ENCODE measurements around the gene PRDM2. TPM values are rescaled to one million over a fixed set of nuclear protein-coding genes. Genes with fewer than 3 reads are reported as not detected.
A peak's percentile ranks its signal among the peaks of the same experiment; 100 is the strongest.

PRDM2 gene
- total and polyA plus RNA-seq, 2 experiments from 2014 or later: 9.7 to 15.1 TPM

DNA sequence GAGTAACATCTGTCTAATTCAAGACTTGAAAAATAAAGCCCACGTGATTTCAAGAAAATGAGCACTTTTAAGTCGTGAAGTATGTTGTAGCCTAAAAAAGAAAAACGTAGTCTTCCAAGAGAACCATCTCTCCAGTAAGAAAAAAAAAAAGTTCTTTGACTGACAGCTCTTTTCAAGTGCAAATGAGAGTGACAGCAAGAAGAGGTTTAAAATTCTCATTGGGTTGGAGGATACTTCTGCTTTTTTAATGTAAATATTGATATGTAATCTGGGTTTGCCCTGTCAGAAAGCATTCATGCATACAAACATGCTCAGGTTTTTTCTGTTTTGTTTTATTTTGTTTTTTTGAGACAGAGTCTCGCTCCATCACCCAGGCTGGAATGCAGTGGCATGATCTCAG, 32.3 kb upstream of the PRDM2 start:
- in situ Hi-C loops (cut with MboI): loop anchor here (10.0 kb wide), 1 partner anchor 287 kb away; no protein-coding TSS in a partner anchor

DNA sequence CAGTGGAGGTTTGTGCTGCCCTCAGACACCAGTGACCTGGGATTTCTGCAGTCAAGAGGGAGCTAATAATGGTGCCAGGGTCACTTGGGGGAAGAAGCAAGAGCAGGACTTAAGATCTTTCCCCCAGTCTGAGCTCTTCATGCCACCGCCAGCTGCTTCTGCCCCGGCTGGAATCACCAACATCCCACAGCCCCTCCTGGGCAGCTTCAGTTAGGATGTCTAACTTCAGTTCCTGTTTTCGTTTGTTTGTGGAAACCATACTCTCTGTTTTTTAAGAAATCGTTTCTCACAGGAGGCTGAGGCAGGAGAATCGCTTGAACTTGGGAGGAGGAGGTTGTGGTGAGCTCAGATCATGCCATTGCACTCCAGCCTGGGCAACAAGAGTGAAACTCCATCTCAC, 25.6 kb upstream of the PRDM2 start:
- Histone ChIP-seq H3K9me2 (ENCODE audit: insufficient read depth) (no peaks in the 10 kb centered on the region), H3K4me2 (ENCODE audit: unreplicated experiment) (no peak overlapping the region), H3K4me1 (ENCODE audit: insufficient read depth) (peaks cover 10% of the 10 kb centered on the region), H3K9me3 (ENCODE audit: low read depth) (no peaks in the 10 kb centered on the region), H3K27me3 (replicated peaks; ENCODE audit: insufficient read depth) (no peaks in the 10 kb centered on the region), H3F3A (ENCODE audit: insufficient read depth) (peaks cover 15% of the 10 kb centered on the region), H3K27ac (no peak overlapping the region), H3K79me2 (ENCODE audit: insufficient read depth) (no peaks in the 10 kb centered on the region), H3K4me3 (no peak overlapping the region), H4K20me1 (ENCODE audit: insufficient read depth) (no peaks in the 10 kb centered on the region), H3K36me3 (ENCODE audit: low read depth) (no peaks in the 10 kb centered on the region), H3K9ac (no peak overlapping the region), H2AFZ (no peak overlapping the region)
- 82 to 84% methylated on average over 5 of the region's 5 CpGs for WGBS, 2 experiments (ENCODE audit: low coverage in 1 of 2, low lambda C conversion rate in 2 of 2, missing lambda C conversion rate in 2 of 2)
- TF ChIP-seq EZH2phosphoT487 (IDR thresholded peaks at IDR 0.05; ENCODE audit: insufficient read depth, low read depth): no peak
- DNase-seq: no peak
- in situ Hi-C loops (cut with MboI): loop anchor here (10.0 kb wide), 1 partner anchor 130 kb away; no protein-coding TSS in a partner anchor

More for the DNA sequence above, 32.3 kb upstream of the PRDM2 start:
- H3K9me2 ChIP-seq (ENCODE audit: insufficient read depth): no peaks in the 10 kb centered on the region
- H2AFZ ChIP-seq: no peak overlapping the region
- no peak overlapping the region for H3K9ac ChIP-seq
- H3K4me3 ChIP-seq: no peak overlapping the region
- no peaks in the 10 kb centered on the region for H3K27me3 ChIP-seq (replicated peaks; ENCODE audit: insufficient read depth)
- peaks cover 4% of the 10 kb centered on the region for H3K4me1 ChIP-seq (ENCODE audit: insufficient read depth)
- no peak for DNase-seq
- 79 to 84% methylated on average over 4 of the region's 4 CpGs for WGBS, 2 experiments (ENCODE audit: low coverage in 1 of 2, low lambda C conversion rate in 2 of 2, missing lambda C conversion rate in 2 of 2)
- no peak overlapping the region for H3K4me2 ChIP-seq (ENCODE audit: unreplicated experiment)
- TF ChIP-seq EZH2 (IDR thresholded peaks at IDR 0.05; ENCODE audit: insufficient read depth, poor library complexity, severe bottlenecking): no peak
- no peak for TF ChIP-seq EZH2phosphoT487 (IDR thresholded peaks at IDR 0.05; ENCODE audit: insufficient read depth, low read depth)
- no peaks in the 10 kb centered on the region for H3K9me3 ChIP-seq (ENCODE audit: low read depth)
- peaks cover 6% of the 10 kb centered on the region; the same call in 1 of the 2 replicates for H3F3A ChIP-seq (ENCODE audit: insufficient read depth)
- H3K79me2 ChIP-seq (ENCODE audit: insufficient read depth): no peaks in the 10 kb centered on the region
- H3K27ac ChIP-seq: no peak overlapping the region
- no peaks in the 10 kb centered on the region for H4K20me1 ChIP-seq (ENCODE audit: insufficient read depth)
- H3K36me3 ChIP-seq (ENCODE audit: low read depth): no peaks in the 10 kb centered on the region

DNA sequence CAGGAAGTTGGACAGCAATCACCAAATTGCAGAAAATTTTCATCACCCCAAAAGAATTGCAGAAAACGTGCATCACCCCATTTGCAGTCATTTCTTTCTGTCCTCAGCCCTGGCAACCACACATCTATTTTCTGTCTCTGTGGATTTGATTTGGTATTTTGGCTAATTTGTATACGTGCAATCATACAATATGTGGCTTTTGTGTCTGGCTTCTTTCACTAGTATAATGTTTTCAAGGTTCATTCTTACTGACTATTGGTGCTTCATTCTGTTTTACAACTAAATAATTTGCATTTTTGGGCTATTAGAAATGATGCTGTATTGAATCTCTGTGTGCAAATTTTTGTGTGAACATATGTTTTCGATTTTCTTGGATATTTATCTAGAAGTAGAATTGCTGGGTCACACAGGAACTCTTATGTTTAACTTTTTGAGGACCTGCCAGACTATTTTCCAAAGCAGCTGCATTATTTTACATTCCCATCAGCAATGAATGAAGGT, 24.8 kb upstream of the PRDM2 start:
- Histone ChIP-seq H4K20me1 (ENCODE audit: insufficient read depth) (no peaks in the 10 kb centered on the region), H2AFZ (no peak overlapping the region), H3K4me2 (ENCODE audit: unreplicated experiment) (peak overlapping the region; percentile 30), H3K79me2 (ENCODE audit: insufficient read depth) (no peaks in the 10 kb centered on the region), H3K36me3 (ENCODE audit: low read depth) (no peaks in the 10 kb centered on the region), H3K9ac (no peak overlapping the region), H3K4me1 (ENCODE audit: insufficient read depth) (peaks cover 10% of the 10 kb centered on the region), H3F3A (ENCODE audit: insufficient read depth) (peaks cover 15% of the 10 kb centered on the region), H3K9me2 (ENCODE audit: insufficient read depth) (no peaks in the 10 kb centered on the region), H3K27me3 (replicated peaks; ENCODE audit: insufficient read depth) (no peaks in the 10 kb centered on the region), H3K9me3 (ENCODE audit: low read depth) (no peaks in the 10 kb centered on the region), H3K27ac (peak overlapping the region; percentile 60), H3K4me3 (no peak overlapping the region)
- DNase-seq: peak; percentile 70
- TF ChIP-seq EZH2 (IDR thresholded peaks at IDR 0.05; ENCODE audit: insufficient read depth, poor library complexity, severe bottlenecking) (no peak), EZH2phosphoT487 (IDR thresholded peaks at IDR 0.05; ENCODE audit: insufficient read depth, low read depth) (0 out of 2 replicates have a peak, but pooled peaks have one; percentile 20)
- in situ Hi-C loops (cut with MboI): loop anchor here (10.0 kb wide), 1 partner anchor 130 kb away; no protein-coding TSS in a partner anchor
- 0 to 3% methylated on average over 3 of the region's 3 CpGs for WGBS, 2 experiments (ENCODE audit: low coverage in 1 of 2, low lambda C conversion rate in 2 of 2, missing lambda C conversion rate in 2 of 2)

DNA sequence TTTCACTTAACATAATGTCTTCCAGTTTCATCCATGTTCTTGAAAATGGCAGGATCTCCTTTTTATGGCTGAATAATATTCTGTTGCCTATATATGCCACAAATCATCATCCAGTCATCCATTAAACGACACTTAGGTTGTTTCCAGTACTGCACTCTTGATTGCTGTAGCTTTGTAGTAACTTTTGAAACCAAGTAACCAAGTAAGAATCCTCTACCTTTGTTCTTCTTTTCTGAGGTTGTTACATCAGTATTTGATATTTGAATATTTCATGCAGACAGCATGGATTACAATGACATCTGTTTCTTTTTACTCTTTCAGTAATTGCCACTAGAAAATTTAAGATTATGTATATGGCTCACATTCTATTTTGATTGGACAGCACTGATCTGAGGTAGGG, 22.1 kb upstream of the PRDM2 start:
- H3K9me3 ChIP-seq (ENCODE audit: low read depth): no peaks in the 10 kb centered on the region
- 66 to 68% methylated on average over 1 of the region's 1 CpG for WGBS, 2 experiments (ENCODE audit: low coverage in 1 of 2, low lambda C conversion rate in 2 of 2, missing lambda C conversion rate in 2 of 2)
- in situ Hi-C loops (cut with MboI): loop anchor here (10.0 kb wide), 1 partner anchor 127 kb away; no protein-coding TSS in a partner anchor

More for the DNA sequence above, 22.1 kb upstream of the PRDM2 start:
- Histone ChIP-seq H3K27ac (no peak overlapping the region), H2AFZ (no peak overlapping the region), H3F3A (ENCODE audit: insufficient read depth) (peaks cover 15% of the 10 kb centered on the region), H3K4me2 (ENCODE audit: unreplicated experiment) (no peak overlapping the region), H3K4me1 (ENCODE audit: insufficient read depth) (peaks cover 10% of the 10 kb centered on the region), H3K9ac (no peak overlapping the region), H3K4me3 (no peak overlapping the region), H4K20me1 (ENCODE audit: insufficient read depth) (no peaks in the 10 kb centered on the region), H3K27me3 (replicated peaks; ENCODE audit: insufficient read depth) (no peaks in the 10 kb centered on the region), H3K9me2 (ENCODE audit: insufficient read depth) (no peaks in the 10 kb centered on the region), H3K36me3 (ENCODE audit: low read depth) (no peaks in the 10 kb centered on the region), H3K79me2 (ENCODE audit: insufficient read depth) (no peaks in the 10 kb centered on the region)
- TF ChIP-seq EZH2phosphoT487 (IDR thresholded peaks at IDR 0.05; ENCODE audit: insufficient read depth, low read depth) (no peak), EZH2 (IDR thresholded peaks at IDR 0.05; ENCODE audit: insufficient read depth, poor library complexity, severe bottlenecking) (no peak)
- no peak for DNase-seq
